GM10266 (cell line): ENCODE data around the gene TAF4B.
"Not testable (repeated sequence)": the region's sequence is repeated elsewhere in the genome, so short reads cannot be mapped to it uniquely, and the experiment has no call there.

ENCODE experiments used
- DNase-seq: peaks from one replicate; pipeline ENCODE4 v3.0.0; 2012; ENCODE audit errors: extremely low spot score
- CTCF ChIP-seq: IDR thresholded peaks from 2 replicates; pipeline ENCODE4 v1.5.1; 2012; ENCODE audit warnings: mild to moderate bottlenecking, low read depth; ENCODE audit not compliant: control insufficient read depth, insufficient read depth; ENCODE audit errors: missing control alignments

Gene TAF4B

GRCh38 chr18:26226229-26227050, at the start of gene TAF4B:
Gene TAF4B (plus strand): TSS chr18:26226445. CDS start chr18:26226934, 489 bp downstream.
- TF ChIP-seq CTCF, result no peak
- DNase-seq, result peak; percentile 91

GRCh38 chr18:26181343-26181826, 44.9 kb upstream of the TAF4B start:
- DNase-seq, result no peak
- TF ChIP-seq CTCF, result no peak

- TF ChIP-seq CTCF, result no peak
- no peak for DNase-seq
Measured at GRCh38 chr18:26183395-26184112, 42.7 kb upstream of the TAF4B start.

GRCh38 chr18:26185267-26185666, 41.0 kb upstream of the TAF4B start:
- no peak for TF ChIP-seq CTCF
- DNase-seq, result no peak

GRCh38 chr18:26190506-26190905, 35.7 kb upstream of the TAF4B start:
- no peak for TF ChIP-seq CTCF
- no peak for DNase-seq

- no peak for DNase-seq
- TF ChIP-seq CTCF, result no peak
Measured at GRCh38 chr18:26192233-26192632, 34.0 kb upstream of the TAF4B start.

GRCh38 chr18:26196605-26197004, 29.6 kb upstream of the TAF4B start:
- no peak for DNase-seq
- TF ChIP-seq CTCF, result no peak

GRCh38 chr18:26202001-26202400, 24.2 kb upstream of the TAF4B start:
- not testable (repeated sequence) for DNase-seq
